ENCODE measurements around the gene MUC20. TPM values are rescaled to one million over a fixed set of nuclear protein-coding genes. Genes with fewer than 3 reads are reported as not detected.
"Not testable (repeated sequence)": the region's sequence is repeated elsewhere in the genome, so short reads cannot be mapped to it uniquely, and the experiment has no call there.

Gene MUC20
- total RNA-seq, 1 experiment from 2014 or later = 1.6 TPM

GRCh38 chr3:195712535-195712910 lies 8.3 kb upstream of the MUC20 start:
- not testable (repeated sequence) for H3K4me3 ChIP-seq (ENCODE audit: low read length); H3K79me2 ChIP-seq (ENCODE audit: low read length); DNase-seq; H4K20me1 ChIP-seq (ENCODE audit: insufficient read depth, low read depth, low read length); H3K4me1 ChIP-seq (ENCODE audit: low read length); H3K9me2 ChIP-seq (replicated peaks; ENCODE audit: insufficient read depth, low read length); H3K9me3 ChIP-seq (ENCODE audit: low read length); H3K27me3 ChIP-seq (ENCODE audit: low read length); H2AFZ ChIP-seq (ENCODE audit: low read length); H3K36me3 ChIP-seq (ENCODE audit: insufficient read depth, low read length); H3K9ac ChIP-seq (ENCODE audit: low read length); H3K4me2 ChIP-seq (ENCODE audit: low read depth, low read length, poor library complexity, severe bottlenecking); H3K27ac ChIP-seq (ENCODE audit: low read length)

- H4K20me1 ChIP-seq (ENCODE audit: insufficient read depth, low read depth, low read length); H3K9me2 ChIP-seq (replicated peaks; ENCODE audit: insufficient read depth, low read length); H2AFZ ChIP-seq (ENCODE audit: low read length); H3K9me3 ChIP-seq (ENCODE audit: low read length); H3K4me3 ChIP-seq (ENCODE audit: low read length); H3K4me2 ChIP-seq (ENCODE audit: low read depth, low read length, poor library complexity, severe bottlenecking); H3K27me3 ChIP-seq (ENCODE audit: low read length); H3K4me1 ChIP-seq (ENCODE audit: low read length); H3K79me2 ChIP-seq (ENCODE audit: low read length); H3K36me3 ChIP-seq (ENCODE audit: insufficient read depth, low read length); H3K27ac ChIP-seq (ENCODE audit: low read length); H3K9ac ChIP-seq (ENCODE audit: low read length); DNase-seq: not testable (repeated sequence)
These were observed 7.6 kb upstream of the MUC20 start for GRCh38 chr3:195713150-195713549.

GRCh38 chr3:195714380-195715011 lies 6.3 kb upstream of the MUC20 start:
- H3K9ac ChIP-seq (ENCODE audit: low read length) = no peak overlapping the region
- no peaks in the 10 kb centered on the region for H3K9me3 ChIP-seq (ENCODE audit: low read length)
- no peak overlapping the region for H3K27ac ChIP-seq (ENCODE audit: low read length)
- H4K20me1 ChIP-seq (ENCODE audit: insufficient read depth, low read depth, low read length) = no peaks in the 10 kb centered on the region
- H3K9me2 ChIP-seq (replicated peaks; ENCODE audit: insufficient read depth, low read length) = no peaks in the 10 kb centered on the region
- no peak overlapping the region for H2AFZ ChIP-seq (ENCODE audit: low read length)
- H3K4me1 ChIP-seq (ENCODE audit: low read length) = peaks cover under 1% of the 10 kb centered on the region
- no peak overlapping the region for H3K4me3 ChIP-seq (ENCODE audit: low read length)
- no peak for DNase-seq
- no peaks in the 10 kb centered on the region for H3K36me3 ChIP-seq (ENCODE audit: insufficient read depth, low read length)
- H3K79me2 ChIP-seq (ENCODE audit: low read length) = no peaks in the 10 kb centered on the region
- no peak overlapping the region for H3K4me2 ChIP-seq (ENCODE audit: low read depth, low read length, poor library complexity, severe bottlenecking)
- H3K27me3 ChIP-seq (ENCODE audit: low read length) = no peaks in the 10 kb centered on the region

- H2AFZ ChIP-seq (ENCODE audit: low read length) = no peak overlapping the region
- H3K27me3 ChIP-seq (ENCODE audit: low read length) = no peaks in the 10 kb centered on the region
- H3K27ac ChIP-seq (ENCODE audit: low read length) = no peak overlapping the region
- no peak for DNase-seq
- H3K79me2 ChIP-seq (ENCODE audit: low read length) = no peaks in the 10 kb centered on the region
- H3K9me3 ChIP-seq (ENCODE audit: low read length) = no peaks in the 10 kb centered on the region
- H3K4me1 ChIP-seq (ENCODE audit: low read length) = no peaks in the 10 kb centered on the region
- no peaks in the 10 kb centered on the region for H3K9me2 ChIP-seq (replicated peaks; ENCODE audit: insufficient read depth, low read length)
- H4K20me1 ChIP-seq (ENCODE audit: insufficient read depth, low read depth, low read length) = no peaks in the 10 kb centered on the region
- H3K4me2 ChIP-seq (ENCODE audit: low read depth, low read length, poor library complexity, severe bottlenecking) = no peak overlapping the region
- H3K4me3 ChIP-seq (ENCODE audit: low read length) = no peak overlapping the region
- no peak overlapping the region for H3K9ac ChIP-seq (ENCODE audit: low read length)
- no peaks in the 10 kb centered on the region for H3K36me3 ChIP-seq (ENCODE audit: insufficient read depth, low read length)
These were observed 5.6 kb upstream of the MUC20 start for GRCh38 chr3:195715134-195715533.

GRCh38 chr3:195715583-195716266 lies 5.1 kb upstream of the MUC20 start:
- H3K79me2 ChIP-seq (ENCODE audit: low read length) = no peaks in the 10 kb centered on the region
- no peaks in the 10 kb centered on the region for H3K36me3 ChIP-seq (ENCODE audit: insufficient read depth, low read length)
- no peak overlapping the region for H3K4me3 ChIP-seq (ENCODE audit: low read length)
- H3K4me1 ChIP-seq (ENCODE audit: low read length) = no peaks in the 10 kb centered on the region
- no peak for DNase-seq
- H3K9me3 ChIP-seq (ENCODE audit: low read length) = no peaks in the 10 kb centered on the region
- H2AFZ ChIP-seq (ENCODE audit: low read length) = no peak overlapping the region
- H3K4me2 ChIP-seq (ENCODE audit: low read depth, low read length, poor library complexity, severe bottlenecking) = no peak overlapping the region
- no peaks in the 10 kb centered on the region for H3K27me3 ChIP-seq (ENCODE audit: low read length)
- H3K9ac ChIP-seq (ENCODE audit: low read length) = no peak overlapping the region
- no peaks in the 10 kb centered on the region for H4K20me1 ChIP-seq (ENCODE audit: insufficient read depth, low read depth, low read length)
- no peaks in the 10 kb centered on the region for H3K9me2 ChIP-seq (replicated peaks; ENCODE audit: insufficient read depth, low read length)
- no peak overlapping the region for H3K27ac ChIP-seq (ENCODE audit: low read length)

GRCh38 chr3:195717416-195717815 lies 3.4 kb upstream of the MUC20 start:
- H3K9me2 ChIP-seq (replicated peaks; ENCODE audit: insufficient read depth, low read length) = no peaks in the 10 kb centered on the region
- no peaks in the 10 kb centered on the region for H3K79me2 ChIP-seq (ENCODE audit: low read length)
- H3K4me1 ChIP-seq (ENCODE audit: low read length) = no peaks in the 10 kb centered on the region
- H2AFZ ChIP-seq (ENCODE audit: low read length) = no peak overlapping the region
- H3K27me3 ChIP-seq (ENCODE audit: low read length) = no peaks in the 10 kb centered on the region
- H3K27ac ChIP-seq (ENCODE audit: low read length) = no peak overlapping the region
- H3K4me3 ChIP-seq (ENCODE audit: low read length) = no peak overlapping the region
- no peaks in the 10 kb centered on the region for H3K9me3 ChIP-seq (ENCODE audit: low read length)
- no peak for DNase-seq
- H3K36me3 ChIP-seq (ENCODE audit: insufficient read depth, low read length) = no peaks in the 10 kb centered on the region
- H4K20me1 ChIP-seq (ENCODE audit: insufficient read depth, low read depth, low read length) = no peaks in the 10 kb centered on the region
- no peak overlapping the region for H3K4me2 ChIP-seq (ENCODE audit: low read depth, low read length, poor library complexity, severe bottlenecking)
- no peak overlapping the region for H3K9ac ChIP-seq (ENCODE audit: low read length)

GRCh38 chr3:195717852-195718476 lies 2.8 kb upstream of the MUC20 start:
- Histone ChIP-seq H3K9me2 (replicated peaks; ENCODE audit: insufficient read depth, low read length) (no peaks in the 10 kb centered on the region), H2AFZ (ENCODE audit: low read length) (no peak overlapping the region), H3K4me2 (ENCODE audit: low read depth, low read length, poor library complexity, severe bottlenecking) (no peak overlapping the region), H3K27me3 (ENCODE audit: low read length) (no peaks in the 10 kb centered on the region), H3K4me1 (ENCODE audit: low read length) (no peaks in the 10 kb centered on the region), H3K27ac (ENCODE audit: low read length) (no peak overlapping the region), H3K9ac (ENCODE audit: low read length) (no peak overlapping the region), H3K79me2 (ENCODE audit: low read length) (no peaks in the 10 kb centered on the region), H3K9me3 (ENCODE audit: low read length) (no peaks in the 10 kb centered on the region), H4K20me1 (ENCODE audit: insufficient read depth, low read depth, low read length) (no peaks in the 10 kb centered on the region), H3K36me3 (ENCODE audit: insufficient read depth, low read length) (no peaks in the 10 kb centered on the region), H3K4me3 (ENCODE audit: low read length) (no peak overlapping the region)
- DNase-seq = no peak

GRCh38 chr3:195718477-195718984 lies 2.2 kb upstream of the MUC20 start:
- H3K9ac ChIP-seq (ENCODE audit: low read length) = no peak overlapping the region
- H3K36me3 ChIP-seq (ENCODE audit: insufficient read depth, low read length) = no peaks in the 10 kb centered on the region
- no peaks in the 10 kb centered on the region for H3K79me2 ChIP-seq (ENCODE audit: low read length)
- no peak for DNase-seq
- no peaks in the 10 kb centered on the region for H3K9me2 ChIP-seq (replicated peaks; ENCODE audit: insufficient read depth, low read length)
- H4K20me1 ChIP-seq (ENCODE audit: insufficient read depth, low read depth, low read length) = no peaks in the 10 kb centered on the region
- H3K4me1 ChIP-seq (ENCODE audit: low read length) = no peaks in the 10 kb centered on the region
- H3K9me3 ChIP-seq (ENCODE audit: low read length) = no peaks in the 10 kb centered on the region
- H3K27me3 ChIP-seq (ENCODE audit: low read length) = no peaks in the 10 kb centered on the region
- no peak overlapping the region for H3K27ac ChIP-seq (ENCODE audit: low read length)
- no peak overlapping the region for H3K4me2 ChIP-seq (ENCODE audit: low read depth, low read length, poor library complexity, severe bottlenecking)
- H3K4me3 ChIP-seq (ENCODE audit: low read length) = no peak overlapping the region
- H2AFZ ChIP-seq (ENCODE audit: low read length) = no peak overlapping the region

All from Karpas-422 (cell line).